Panc1 (cell line): ENCODE results near the gene WNK1. TPM values are rescaled to one million over a fixed set of nuclear protein-coding genes. Genes with fewer than 3 reads are reported as not detected.

ENCODE experiments used
- ATAC-seq: fragments of 200-7000 bp; cut with Tn5 transposase; 2 replicates; pipeline ENCODE4 v1.9.1; 2020; ENCODE audit warnings: mild to moderate bottlenecking, moderate library complexity
- BruUV-seq: library from RNA; stranded (reverse); fragments of 400-500 nt; replicated peaks from 2 replicates; lab custom pipeline; 2021; lab: Mats Ljungman, UMichigan
- CTCF ChIA-PET: fragments of 300-600 bp; sonication (Branson Sonifier 250); formaldehyde crosslinking; loops from one replicate; lab custom pipeline; 2022; ENCODE audit warnings: antibody characterized with exemption; lab: Charles Lee
- POLR2A ChIA-PET: fragments of 300-600 bp; sonication (Branson Sonifier 250); formaldehyde crosslinking; loops from one replicate; lab custom pipeline; 2022; ENCODE audit warnings: antibody characterized with exemption; lab: Charles Lee
- DNase-seq: peaks from one replicate; pipeline ENCODE4 v3.0.0-alpha.2; 2010; ENCODE audit warnings: low read depth, low spot score
- H3K27ac ChIP-seq: 2 replicates; pipeline ENCODE4 v1.5.1; 2011; ENCODE audit warnings: mild to moderate bottlenecking, low read length, inconsistent platforms
- H3K27me3 ChIP-seq: fragments of 200-500 bp; sonication (Bioruptor generic); 2 replicates; pipeline ENCODE4 v1.6.0; 2014; ENCODE audit warnings: low read length, inconsistent platforms; ENCODE audit not compliant: control insufficient read depth, insufficient read depth
- H3K36me3 ChIP-seq: fragments of 200-500 bp; sonication (Bioruptor generic); 2 replicates; pipeline ENCODE4 v1.5.1; 2014; ENCODE audit warnings: inconsistent platforms, mild to moderate bottlenecking, low read length, moderate library complexity; ENCODE audit not compliant: control insufficient read depth, insufficient read depth
- H3K4me1 ChIP-seq: 2 replicates; pipeline ENCODE4 v1.5.1; 2011; ENCODE audit warnings: inconsistent platforms, mild to moderate bottlenecking, low read length, moderate library complexity; ENCODE audit not compliant: control insufficient read depth, insufficient read depth
- H3K4me3 ChIP-seq, 2 experiments: 2 replicates each; pipeline ENCODE4 v1.5.1; 2011 to 2012; ENCODE audit warnings: low read depth in 2 of 2, low read length in 2 of 2, mild to moderate bottlenecking in 2 of 2, inconsistent platforms in 1 of 2, moderate library complexity in 1 of 2
- H3K9me3 ChIP-seq: fragments of 200-500 bp; sonication (Bioruptor generic); 2 replicates; pipeline ENCODE4 v1.5.1; 2014; ENCODE audit warnings: low read depth, mild to moderate bottlenecking, inconsistent platforms, low read length, moderate library complexity; ENCODE audit not compliant: control insufficient read depth, insufficient read depth
- POLR2AphosphoS5 ChIP-seq: IDR thresholded peaks from 2 replicates; pipeline ENCODE4 v1.6.1; 2012; ENCODE audit warnings: mild to moderate bottlenecking, low read depth, low read length, moderate library complexity
- SIN3A ChIP-seq: IDR thresholded peaks from 2 replicates; pipeline ENCODE4 v1.6.1; 2012; ENCODE audit warnings: low read depth, mild to moderate bottlenecking, low read length, moderate library complexity, borderline replicate concordance; ENCODE audit not compliant: insufficient read depth
- TCF7L2 ChIP-seq: IDR thresholded peaks from 2 replicates; pipeline ENCODE4 v1.6.1; 2011; ENCODE audit warnings: mild to moderate bottlenecking, low read depth, low read length, inconsistent platforms
- in situ Hi-C: cut with HindIII; loops from 2 replicates; pipeline ENCODE4 v1.10.0; 2016; ENCODE audit warnings: low sequenced_read_pairs, low pct_unique_long_range_greater_than_20kb
- intact Hi-C: fragments of 100-400 bp; cut with micrococcal nuclease; formaldehyde crosslinking; loops from one replicate; pipeline ENCODE4 v1.10.0; 2022; ENCODE audit not compliant: unreplicated experiment
- total RNA-seq: library from RNA; stranded (reverse); gene quantifications from one replicate; pipeline ENCODE4 v1.2.1, GENCODE V29; 2021; ENCODE audit not compliant: unreplicated experiment
- TF ChIP-seq, protein P1 (sequence below): fragments of 450-650 bp; IDR thresholded peaks from 2 replicates; pipeline ENCODE4 v1.5.1; 2017; ENCODE audit warnings: mild to moderate bottlenecking
- TF ChIP-seq, protein P2 (sequence below), 2 experiments: IDR thresholded peaks; 2 replicates each; pipeline ENCODE4 v1.6.1; 2011 to 2012; ENCODE audit warnings: low read depth in 2 of 2, control low read depth in 1 of 2, low read length in 1 of 2, mild to moderate bottlenecking in 1 of 2, moderate library complexity in 1 of 2; ENCODE audit not compliant: insufficient read depth in 1 of 2

The WNK1 gene
- total RNA-seq, 1 experiment from 2014 or later = 181 TPM

DNA sequence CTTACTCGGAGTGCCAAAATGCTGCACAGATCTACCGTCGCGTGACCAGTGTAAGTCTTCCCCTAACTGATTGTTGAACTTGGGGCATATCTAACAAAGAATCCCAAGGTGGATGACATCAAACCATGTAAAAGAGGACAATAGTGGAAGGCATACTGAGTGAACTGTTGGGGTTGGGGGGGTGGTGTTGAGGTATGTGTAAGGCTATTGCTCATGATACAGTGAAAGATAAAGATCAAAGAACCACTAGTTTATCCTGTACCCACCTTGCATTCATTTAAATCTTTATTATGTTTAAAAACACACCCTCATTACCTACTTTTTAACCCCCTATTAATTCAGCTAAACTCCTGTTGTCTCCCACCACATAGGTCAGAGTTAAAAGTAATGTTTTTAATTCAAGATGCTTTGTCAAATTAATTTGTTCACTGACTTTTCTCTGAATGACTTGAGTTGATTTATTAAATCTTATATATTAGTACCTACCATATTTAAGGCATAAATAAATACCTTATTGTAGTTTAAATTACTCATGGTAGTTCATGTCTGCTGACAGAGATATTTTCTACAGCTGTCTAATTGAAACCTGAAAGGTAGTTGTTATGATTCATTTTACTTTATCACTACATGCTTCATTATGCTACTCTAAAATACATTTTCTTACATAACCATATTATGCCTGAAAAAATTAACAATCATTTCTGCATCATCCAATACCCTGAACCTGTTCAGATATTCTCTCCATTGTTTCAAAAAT is 77.9 kb downstream of the WNK1 start:
- no TSS peak for BruUV-seq
- ChIA-PET CTCF (no interaction called here), POLR2A (no interaction called here)
- Histone ChIP-seq H3K27ac (no peak overlapping the region), H3K9me3 (no peaks in the 10 kb centered on the region), H3K27me3 (no peaks in the 10 kb centered on the region), H3K4me3 (no peak overlapping the region), H3K36me3 (peaks cover 24% of the 10 kb centered on the region), H3K4me1 (no peaks in the 10 kb centered on the region)
- DNase-seq = no peak
- ATAC-seq = no peak
- intact Hi-C loops = no loop called here
- TF ChIP-seq TCF7L2 = no peak
- TF ChIP-seq, protein P1, sequence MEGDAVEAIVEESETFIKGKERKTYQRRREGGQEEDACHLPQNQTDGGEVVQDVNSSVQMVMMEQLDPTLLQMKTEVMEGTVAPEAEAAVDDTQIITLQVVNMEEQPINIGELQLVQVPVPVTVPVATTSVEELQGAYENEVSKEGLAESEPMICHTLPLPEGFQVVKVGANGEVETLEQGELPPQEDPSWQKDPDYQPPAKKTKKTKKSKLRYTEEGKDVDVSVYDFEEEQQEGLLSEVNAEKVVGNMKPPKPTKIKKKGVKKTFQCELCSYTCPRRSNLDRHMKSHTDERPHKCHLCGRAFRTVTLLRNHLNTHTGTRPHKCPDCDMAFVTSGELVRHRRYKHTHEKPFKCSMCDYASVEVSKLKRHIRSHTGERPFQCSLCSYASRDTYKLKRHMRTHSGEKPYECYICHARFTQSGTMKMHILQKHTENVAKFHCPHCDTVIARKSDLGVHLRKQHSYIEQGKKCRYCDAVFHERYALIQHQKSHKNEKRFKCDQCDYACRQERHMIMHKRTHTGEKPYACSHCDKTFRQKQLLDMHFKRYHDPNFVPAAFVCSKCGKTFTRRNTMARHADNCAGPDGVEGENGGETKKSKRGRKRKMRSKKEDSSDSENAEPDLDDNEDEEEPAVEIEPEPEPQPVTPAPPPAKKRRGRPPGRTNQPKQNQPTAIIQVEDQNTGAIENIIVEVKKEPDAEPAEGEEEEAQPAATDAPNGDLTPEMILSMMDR = no peak
- no peak for TF ChIP-seq SIN3A
- no peak for TF ChIP-seq POLR2AphosphoS5
- TF ChIP-seq, protein P2, sequence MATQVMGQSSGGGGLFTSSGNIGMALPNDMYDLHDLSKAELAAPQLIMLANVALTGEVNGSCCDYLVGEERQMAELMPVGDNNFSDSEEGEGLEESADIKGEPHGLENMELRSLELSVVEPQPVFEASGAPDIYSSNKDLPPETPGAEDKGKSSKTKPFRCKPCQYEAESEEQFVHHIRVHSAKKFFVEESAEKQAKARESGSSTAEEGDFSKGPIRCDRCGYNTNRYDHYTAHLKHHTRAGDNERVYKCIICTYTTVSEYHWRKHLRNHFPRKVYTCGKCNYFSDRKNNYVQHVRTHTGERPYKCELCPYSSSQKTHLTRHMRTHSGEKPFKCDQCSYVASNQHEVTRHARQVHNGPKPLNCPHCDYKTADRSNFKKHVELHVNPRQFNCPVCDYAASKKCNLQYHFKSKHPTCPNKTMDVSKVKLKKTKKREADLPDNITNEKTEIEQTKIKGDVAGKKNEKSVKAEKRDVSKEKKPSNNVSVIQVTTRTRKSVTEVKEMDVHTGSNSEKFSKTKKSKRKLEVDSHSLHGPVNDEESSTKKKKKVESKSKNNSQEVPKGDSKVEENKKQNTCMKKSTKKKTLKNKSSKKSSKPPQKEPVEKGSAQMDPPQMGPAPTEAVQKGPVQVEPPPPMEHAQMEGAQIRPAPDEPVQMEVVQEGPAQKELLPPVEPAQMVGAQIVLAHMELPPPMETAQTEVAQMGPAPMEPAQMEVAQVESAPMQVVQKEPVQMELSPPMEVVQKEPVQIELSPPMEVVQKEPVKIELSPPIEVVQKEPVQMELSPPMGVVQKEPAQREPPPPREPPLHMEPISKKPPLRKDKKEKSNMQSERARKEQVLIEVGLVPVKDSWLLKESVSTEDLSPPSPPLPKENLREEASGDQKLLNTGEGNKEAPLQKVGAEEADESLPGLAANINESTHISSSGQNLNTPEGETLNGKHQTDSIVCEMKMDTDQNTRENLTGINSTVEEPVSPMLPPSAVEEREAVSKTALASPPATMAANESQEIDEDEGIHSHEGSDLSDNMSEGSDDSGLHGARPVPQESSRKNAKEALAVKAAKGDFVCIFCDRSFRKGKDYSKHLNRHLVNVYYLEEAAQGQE (IDR thresholded peaks at IDR 0.05; ENCODE audit: insufficient read depth in 1 of 2, low read depth in 2 of 2, low read length in 1 of 2) = no peak
- in situ Hi-C loops = no loop called here

DNA sequence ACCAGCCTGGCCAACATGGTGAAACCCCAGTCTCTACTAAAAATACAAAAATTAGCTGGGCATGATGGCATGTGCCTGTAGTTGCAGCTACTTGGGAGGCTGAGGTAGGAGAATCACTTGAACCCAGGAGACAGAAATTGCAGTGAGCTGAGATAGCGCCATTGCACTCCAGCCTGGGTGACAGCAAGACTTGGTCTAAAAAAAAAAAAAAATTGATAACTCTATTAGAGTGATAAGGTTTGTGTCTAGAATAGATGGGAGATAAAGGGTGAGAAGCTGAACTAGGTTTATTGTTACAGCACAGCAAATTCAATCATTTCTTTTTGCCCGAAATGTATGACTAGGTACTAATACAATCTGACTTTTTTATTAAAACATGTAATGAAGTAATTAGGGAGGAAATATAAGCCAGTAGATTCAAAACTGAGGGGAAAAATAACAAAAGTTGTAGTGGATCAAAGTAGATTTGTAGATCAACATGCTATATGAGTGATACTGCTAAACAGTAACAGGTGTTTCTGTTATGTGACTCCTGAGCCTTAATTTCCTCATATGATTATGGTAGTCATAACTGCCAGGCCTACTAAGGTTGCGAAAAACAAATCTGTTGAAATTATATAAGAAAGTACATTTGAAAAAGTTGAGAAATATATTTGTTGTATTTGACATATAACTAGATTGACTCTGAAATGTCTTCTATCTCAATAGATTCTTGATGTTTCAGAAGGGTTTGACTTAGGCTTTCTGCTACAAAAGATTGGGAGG is 83.6 kb downstream of the WNK1 start:
- TF ChIP-seq SIN3A = no peak
- TF ChIP-seq, protein P1 = no peak
- TF ChIP-seq, protein P2 (IDR thresholded peaks at IDR 0.05; ENCODE audit: insufficient read depth in 1 of 2, low read depth in 2 of 2, low read length in 1 of 2) = no peak
- no peak for TF ChIP-seq POLR2AphosphoS5
- TF ChIP-seq TCF7L2 = no peak
- ChIA-PET POLR2A (no interaction called here), CTCF (no interaction called here)
- intact Hi-C loops (no loop called here), in situ Hi-C loops (no loop called here)
- Histone ChIP-seq H3K27ac (no peak overlapping the region), H3K4me1 (no peaks in the 10 kb centered on the region), H3K4me3 (no peak overlapping the region), H3K36me3 (peaks cover 6% of the 10 kb centered on the region), H3K27me3 (no peaks in the 10 kb centered on the region), H3K9me3 (no peaks in the 10 kb centered on the region)
- ATAC-seq (no peak), DNase-seq (no peak)
- BruUV-seq = no TSS peak
